ENCODE measurements around the gene CXCL14.

CXCL14 gene, protein sequence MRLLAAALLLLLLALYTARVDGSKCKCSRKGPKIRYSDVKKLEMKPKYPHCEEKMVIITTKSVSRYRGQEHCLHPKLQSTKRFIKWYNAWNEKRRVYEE

DNA sequence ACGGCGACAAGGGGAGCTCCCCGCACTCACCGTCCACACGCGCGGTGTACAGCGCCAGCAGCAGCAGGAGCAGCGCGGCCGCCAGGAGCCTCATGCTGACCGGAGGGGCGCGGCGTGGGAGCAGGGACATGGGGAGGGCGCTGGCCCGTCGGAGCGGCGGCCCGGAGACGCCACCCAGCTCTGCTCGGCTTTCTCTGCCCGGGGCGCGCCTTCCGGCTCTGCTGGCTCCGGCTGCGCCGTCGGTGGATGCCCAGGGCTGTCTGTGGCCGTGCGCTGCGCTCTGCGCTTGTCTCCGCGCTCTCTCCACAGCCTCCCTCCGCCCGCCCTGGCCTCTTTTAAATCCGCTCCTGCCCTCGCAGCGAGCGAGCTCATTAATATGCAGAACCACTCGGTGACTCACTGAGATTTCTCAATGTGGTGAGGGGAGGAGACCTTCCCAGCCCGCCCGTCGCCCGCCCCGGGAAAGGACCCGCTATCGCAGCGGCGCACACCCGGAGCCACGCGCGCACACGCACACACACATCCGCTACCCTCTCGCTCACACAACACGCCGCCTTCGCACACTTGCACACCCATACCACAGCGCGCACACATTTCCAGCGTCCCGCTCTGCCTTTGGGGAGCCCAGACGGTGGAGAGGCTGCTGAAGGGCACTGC is at the start of gene CXCL14:
CXCL14 (minus strand) TSS at position 307 of the 657 bp plus-strand sequence; CDS start at position 94, 213 bp downstream.
- no peak for DNase-seq (ENCODE audit: low read depth)

DNA sequence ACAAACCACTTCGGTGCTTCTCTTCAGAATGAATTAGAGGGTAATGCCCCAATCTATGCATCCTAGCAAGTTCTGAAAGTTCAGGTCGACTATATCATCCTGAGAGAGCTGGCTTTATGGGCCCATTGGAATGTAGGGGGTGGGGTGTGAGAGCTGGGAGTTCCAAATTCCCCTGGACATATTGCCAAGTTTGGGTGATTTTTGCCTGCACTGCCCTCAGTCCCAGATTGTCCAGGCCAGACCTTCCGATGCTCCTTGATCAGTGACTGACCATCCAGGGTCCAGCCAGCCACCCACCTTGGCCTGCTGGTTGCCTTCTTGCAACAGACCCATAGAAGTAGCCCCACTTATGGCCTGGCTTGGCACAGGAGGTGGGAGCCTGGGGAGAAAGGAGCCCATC is 47.8 kb upstream of the CXCL14 start:
- DNase-seq (ENCODE audit: low read depth) = no peak

DNA sequence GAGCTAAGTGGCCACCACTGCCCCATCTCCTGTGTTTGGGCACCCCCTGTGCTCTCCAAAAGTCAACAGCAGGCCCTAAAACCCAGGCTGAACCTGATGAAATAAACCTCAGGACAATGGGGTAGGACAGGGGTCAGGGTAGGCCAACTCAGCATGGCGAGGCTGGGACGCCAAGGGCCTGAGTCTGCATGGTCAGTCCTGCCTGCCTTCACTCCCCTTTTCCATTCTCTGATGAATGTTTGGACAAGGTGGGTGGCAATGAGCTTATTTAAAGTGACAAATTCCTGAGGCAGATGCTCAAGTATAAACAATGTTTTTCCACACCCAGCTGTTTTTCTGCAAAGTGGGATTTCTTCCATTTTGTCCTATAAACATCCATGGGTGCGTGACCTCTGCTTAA is 47.2 kb upstream of the CXCL14 start:
- DNase-seq (ENCODE audit: low read depth) = no peak

DNA sequence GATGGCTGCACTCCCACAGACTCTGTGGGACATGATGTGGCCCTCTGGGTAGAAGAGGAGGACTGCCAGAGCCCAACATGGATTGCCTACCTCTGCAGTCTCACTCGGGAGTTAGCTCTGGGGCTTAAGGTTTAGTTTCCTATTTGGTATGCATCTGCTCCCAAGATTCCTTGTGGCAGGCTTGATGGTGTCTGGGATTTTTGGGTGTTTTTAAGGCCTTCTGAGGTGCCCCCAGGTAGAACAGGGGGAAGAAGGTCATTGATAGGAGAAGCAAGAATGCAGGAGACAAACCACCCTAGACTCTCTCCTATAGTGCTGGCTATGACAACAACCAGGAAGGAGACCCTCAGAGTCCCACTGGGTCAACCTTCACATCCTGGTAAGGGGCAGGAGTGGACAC is 46.7 kb upstream of the CXCL14 start:
- no peak for DNase-seq (ENCODE audit: low read depth)

DNA sequence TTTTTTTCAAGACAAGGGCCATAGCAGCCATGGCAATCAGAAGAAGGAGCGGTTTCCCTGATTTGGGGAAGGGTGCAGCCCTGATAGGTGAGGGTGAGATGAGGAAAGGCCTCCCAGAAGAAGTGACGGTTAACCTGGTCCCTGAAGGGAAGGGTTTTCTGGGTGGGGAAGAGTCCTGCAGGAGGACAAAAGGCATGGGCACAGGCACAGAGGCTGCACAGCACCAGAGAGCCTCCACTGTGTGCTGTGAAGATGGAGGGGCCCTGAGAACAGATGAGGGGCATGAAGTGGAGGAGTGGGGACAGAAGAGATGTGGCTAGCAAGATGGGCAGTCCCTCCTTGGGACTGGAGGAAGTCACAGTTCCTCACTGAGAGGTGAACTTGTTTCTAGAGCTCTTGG is 46.3 kb upstream of the CXCL14 start:
- DNase-seq (ENCODE audit: low read depth) = no peak

DNA sequence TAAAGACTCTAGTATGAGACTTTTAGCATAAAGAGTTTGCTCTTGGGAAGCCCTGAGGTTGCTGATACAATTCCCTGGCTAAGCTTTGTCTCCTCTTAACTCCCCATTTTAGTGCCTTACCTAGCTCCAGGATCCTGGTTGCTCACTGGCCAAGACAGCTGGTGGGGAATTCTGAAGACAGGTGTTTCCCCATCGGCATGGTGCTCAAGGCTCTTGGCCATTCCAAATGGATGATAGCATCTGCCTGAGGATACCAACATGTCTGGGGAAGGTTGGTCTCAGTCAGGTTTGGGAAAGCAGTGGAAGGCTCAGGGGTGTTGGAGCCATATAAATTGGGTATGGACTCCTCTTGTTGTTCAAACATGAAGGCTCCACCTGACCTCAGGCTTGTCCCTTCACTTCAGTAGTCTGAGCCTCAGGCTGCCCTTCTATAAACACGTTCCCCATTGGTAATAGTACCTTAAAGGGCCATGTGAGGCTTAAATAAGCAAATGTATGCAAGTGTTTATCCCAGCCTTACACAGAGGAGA is 44.5 kb upstream of the CXCL14 start:
- DNase-seq (ENCODE audit: low read depth) = no peak

DNA sequence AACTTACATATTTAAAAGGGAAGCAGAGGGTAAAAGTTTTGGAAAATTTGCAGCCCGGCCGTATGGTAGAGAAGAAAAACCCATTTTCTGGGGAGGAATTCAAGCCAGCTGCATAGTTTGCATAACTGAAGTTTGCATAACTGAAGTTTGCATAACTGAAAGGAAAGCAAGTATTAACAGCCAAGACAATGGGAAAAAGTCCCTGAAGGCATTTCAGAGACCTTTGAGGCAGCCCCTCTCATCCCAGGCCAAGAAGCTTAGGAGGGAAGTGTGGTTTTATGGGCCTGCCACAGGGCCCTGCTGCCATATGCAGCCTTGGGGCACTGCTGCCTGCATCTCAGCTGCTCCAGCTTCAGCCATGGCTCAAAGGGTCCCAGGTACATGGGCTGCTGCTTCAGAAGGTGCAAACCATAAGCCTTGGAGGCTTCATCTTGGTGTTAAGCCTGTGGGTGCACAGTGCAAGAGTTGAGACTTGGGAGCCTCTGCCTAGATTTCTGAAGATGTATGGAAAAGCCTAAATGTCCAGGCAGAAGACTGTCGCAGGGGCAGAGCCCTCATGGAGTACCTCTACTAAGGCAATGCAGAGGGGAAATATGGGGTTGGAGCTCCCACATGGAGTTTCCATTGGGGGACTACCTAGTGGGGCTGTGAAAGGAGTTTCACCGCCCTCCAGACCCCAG is 36.9 kb upstream of the CXCL14 start:
- no peak for DNase-seq (ENCODE audit: low read depth)

DNA sequence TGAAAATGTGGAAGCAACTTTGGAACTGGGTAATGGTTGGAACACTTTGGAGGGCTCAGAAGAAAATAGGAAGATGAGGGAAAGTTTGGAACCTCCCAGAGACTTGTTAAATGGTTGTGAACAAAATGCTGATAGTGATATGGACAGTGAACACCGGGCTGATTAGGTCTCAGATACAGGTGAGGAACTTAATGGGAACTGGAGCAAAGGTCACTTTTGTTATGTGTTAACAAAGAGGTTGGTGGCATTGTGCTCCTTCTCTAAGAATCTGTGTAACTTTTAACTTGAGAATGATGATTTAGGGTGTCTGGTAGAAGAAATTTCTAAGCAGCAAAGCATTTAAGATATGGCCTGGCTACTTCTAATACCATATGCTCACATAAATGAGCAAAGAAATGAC is 36.4 kb upstream of the CXCL14 start:
- no peak for DNase-seq (ENCODE audit: low read depth)

DNA sequence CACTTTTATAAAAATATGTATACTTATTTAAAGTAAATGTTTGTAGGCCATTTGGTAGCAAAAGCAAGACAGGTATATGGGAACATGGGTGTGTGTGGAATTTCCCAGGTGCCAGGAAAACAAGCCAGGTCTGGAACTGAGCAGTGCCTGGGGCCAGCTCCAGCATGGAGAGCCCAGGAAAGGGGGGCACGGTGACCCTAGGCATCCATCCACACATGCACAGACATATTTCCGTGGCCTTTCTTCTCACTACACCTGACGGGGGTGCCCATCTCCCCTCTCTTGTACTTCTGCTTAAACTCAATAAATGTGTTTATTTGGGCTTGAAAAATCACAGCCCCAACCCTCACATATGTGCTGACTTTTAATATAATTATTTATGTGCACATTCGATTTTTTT is 31.2 kb upstream of the CXCL14 start:
- DNase-seq (ENCODE audit: low read depth) = no peak

DNA sequence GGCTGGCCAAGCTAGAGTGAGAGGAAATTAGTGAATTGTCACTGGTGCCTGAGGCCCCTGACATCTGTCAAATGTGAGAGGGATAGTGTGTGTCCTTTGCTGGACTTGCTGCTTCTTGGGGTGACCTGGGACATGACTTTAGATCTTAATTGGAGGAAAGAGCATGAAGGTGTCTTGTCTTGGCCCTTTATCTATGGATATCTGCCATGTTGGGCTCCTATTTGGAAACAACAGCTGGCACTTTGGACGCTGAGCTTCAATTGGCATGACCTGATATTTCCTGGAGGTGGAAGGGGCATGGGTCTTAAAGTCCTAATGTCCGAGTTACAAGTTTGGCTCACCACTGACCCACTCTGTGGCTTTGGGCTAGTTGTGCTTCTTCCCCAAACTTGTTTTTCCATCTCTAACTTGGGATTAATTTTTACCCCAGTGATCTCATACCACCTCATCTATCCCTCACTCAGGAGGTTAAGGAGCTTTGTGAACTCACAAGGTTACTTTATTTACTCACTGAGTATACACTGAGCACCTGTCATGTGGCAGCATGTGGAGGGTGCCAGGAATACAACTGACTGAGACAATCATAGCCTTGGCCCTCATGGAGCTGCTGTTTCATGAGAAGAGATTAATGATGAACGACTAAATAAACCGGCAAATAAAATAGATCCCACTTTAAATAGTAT is 30.1 kb upstream of the CXCL14 start:
- no peak for DNase-seq (ENCODE audit: low read depth)

DNA sequence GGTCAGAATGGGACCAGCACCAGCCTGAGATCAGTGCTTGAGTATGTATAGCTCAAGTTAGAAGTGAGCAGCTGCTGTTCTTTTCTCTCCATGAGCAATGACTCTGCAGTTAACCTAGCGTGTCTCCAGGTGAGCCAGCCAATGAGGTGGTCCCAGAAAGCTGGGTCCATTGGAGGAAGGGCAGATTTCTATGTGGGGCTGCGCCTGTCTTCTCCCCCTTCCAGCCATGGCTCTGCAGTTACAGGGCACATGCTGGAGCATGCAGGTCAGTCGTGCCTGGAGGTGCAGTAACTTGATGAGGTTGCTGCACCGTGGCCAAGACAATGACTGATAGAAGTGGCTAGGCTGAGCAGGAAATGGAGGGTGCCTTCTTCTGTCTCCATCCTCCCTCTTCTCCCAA is 29.6 kb upstream of the CXCL14 start:
- no peak for DNase-seq (ENCODE audit: low read depth)

DNA sequence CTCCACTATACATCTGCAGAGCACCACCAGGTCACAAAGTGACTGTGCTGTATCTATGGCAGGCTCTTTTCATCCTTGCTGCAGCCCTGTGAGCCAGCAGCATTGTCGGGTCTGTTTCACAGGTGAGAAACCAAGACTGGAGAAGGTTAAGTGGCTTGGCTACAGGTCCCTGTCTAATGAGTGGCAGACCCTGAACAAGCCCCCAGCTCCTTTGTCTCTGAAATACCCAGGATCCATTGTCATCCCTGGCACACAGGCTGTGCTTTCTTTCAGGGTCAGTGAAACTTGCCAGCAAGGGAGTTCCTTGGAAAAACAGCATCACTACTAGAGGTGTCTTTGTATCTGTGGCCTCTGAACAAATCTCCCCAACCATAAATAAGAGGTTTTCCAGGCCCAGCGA is 27.6 kb upstream of the CXCL14 start:
- no peak for DNase-seq (ENCODE audit: low read depth)

DNA sequence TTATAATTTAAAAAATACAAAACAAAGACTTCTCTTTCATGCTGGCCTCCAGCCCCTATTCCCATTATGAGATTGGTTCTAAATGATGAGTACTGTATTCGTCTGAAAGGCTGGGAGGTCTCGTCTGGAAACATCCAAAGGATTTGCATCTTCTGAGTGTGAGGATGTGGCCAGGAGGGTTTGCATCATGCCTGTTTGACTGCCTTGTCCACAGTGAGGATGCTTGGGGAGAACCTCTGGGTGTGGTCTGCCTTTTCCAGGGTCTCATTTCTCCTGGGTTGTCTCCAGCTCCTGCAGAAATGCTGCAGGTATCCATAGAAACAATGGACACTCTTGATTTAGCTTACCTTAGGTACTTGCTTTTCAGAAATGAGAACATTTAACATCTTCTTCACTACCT is 26.4 kb upstream of the CXCL14 start:
- DNase-seq (ENCODE audit: low read depth) = no peak

DNA sequence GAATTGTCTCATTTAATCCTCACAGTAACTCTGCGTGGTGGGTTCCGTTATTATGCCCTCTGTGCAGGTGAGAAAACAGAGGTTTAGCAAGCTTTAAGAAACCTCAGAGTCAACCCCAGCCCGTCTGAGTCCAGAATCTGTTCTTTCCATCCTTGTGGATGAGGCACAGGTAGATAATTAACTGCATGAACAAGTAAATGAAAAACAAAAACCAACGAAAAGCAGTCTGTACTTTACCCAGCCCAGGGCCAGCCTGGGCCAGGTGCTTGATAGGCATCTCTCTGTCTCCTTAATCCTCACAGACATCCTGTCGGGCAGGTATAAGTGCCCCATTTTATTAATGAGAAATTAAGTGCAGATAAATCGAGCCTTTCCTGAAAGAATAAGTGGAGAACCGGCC is 25.3 kb upstream of the CXCL14 start:
- no peak for DNase-seq (ENCODE audit: low read depth)

DNA sequence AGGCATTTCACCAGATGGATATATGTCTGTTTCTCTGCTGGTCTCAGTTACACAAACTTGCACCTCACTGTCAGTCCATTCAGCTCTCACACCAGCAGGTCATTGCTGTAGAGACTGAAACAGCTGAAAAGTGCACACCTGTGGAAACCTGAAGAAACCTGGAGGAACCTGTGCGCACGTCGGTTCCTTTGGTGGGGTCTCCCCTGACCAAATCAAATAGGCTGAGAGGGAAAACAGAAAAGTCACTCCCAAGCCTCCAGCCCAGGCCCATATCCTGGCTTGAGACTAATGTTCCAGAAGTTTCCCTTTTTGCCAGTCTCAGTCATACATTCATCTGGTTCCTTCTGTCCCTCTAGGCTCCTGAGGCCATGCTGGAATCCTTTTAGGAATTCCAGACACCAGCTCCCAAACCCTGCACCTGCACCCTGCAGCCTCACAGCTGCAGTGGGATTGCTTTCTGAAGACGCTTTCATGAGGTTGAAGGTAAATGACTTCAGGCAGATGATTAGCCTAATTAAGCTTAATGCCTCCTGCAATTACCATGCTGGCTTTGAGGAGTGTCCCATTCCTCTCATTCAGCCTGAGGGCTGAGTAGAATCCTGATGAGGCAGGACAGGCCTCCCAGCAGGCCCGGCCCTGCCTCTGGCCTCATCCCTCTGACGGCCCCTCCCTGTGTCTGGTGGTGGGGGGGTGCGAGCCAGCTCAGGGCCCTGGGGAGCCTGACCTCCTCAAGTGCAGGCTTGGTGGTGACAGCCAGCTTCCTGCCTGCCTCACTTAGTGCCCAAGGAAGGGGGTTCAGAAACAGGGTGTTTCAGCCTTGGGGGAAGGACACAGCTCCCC is 24.3 kb upstream of the CXCL14 start:
- no peak for DNase-seq (ENCODE audit: low read depth)

DNA sequence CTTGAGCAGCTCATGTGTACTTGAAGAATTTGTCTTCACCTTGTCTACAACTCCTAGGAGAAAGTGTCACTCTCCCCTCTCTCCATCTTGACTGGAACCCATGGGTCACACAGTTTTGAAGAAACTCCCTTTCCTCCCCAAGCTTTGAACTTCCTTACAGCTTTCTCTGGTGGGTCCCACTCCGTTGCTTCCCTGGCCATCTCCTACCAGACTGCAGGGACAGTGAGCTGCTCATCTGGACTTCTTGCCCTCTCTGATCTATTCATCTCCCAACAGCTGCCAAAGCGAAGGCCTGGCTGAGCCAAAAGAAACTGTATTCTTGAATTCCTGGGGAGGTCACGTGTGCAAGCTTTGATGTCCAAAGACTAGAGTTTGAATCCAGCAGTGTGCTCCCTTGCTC is 22.7 kb upstream of the CXCL14 start:
- DNase-seq (ENCODE audit: low read depth) = no peak

DNA sequence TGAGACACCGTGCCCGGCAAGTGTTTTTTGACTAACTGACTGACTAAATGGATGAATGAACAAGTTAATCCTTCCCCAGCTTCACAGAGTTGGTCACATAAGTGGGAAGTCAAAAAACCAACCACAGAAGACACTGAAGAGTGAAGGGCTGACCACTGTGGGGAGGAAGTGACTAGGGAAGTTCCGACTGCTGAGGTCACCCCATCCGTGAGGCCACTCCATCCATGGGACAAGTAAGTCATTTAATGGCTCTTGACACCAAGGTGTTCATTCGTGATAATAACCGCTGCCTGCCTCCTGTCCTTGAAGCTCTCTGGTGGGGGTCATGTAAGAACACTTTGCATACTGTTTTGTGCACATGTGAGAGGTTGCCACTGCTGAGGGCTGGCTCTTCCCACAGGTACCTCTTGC is 22.2 kb upstream of the CXCL14 start:
- no peak for DNase-seq (ENCODE audit: low read depth)

DNA sequence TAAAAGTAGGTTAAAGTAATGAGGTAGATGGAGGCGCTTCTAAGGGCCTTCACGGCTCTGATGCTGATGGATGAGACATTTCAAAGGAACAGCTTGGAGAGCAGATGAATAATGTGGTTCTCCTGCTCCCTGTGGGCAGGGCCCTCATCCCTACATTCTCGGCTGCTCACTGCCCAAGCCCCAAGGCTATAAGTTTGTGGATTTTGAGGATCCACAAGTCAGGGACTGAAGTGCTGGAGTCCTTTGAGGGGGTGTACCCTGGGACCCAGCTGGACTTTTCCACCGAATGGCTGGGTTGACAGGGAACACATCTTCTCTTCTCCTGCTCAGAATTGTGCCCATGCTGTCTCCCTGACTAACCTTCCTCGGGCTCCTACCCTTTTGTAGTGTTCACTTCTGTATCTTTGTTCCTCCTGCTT is 21.4 kb upstream of the CXCL14 start:
- no peak for DNase-seq (ENCODE audit: low read depth)

DNA sequence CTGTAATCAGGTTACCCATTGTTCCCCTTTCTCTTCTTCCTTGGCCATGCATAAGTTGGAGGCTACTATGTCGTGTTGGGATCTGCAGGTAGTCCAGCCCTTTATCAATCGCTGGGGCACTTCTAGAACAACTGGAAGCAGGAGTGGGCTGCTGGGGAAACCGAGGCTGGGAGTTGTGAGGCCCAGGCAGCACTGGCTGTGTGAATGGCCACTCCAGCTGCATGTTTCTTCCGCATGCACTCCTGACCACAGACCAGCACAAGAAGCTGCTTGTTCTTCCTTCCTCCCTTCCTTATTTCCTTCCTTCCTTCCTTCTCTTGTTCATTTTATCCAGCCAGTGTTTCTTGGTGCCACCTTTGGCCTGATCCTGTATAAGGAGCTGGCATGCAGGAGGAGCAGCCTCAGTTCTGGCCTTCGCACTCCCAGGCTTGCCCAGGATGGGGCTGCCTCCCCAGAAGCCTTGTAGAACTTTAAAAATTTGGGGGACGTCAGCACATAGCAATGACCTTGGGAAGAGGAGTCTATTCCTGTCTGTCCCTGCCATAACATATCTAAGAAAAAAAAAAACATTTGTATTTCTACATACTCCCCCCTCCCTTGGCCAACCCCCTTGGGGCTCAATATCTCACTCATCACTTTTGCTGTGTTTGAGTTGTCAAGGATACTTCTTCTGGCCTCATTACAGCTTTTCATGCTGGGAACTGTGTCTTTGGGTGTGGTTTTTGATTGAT is 20.8 kb upstream of the CXCL14 start:
- no peak for DNase-seq (ENCODE audit: low read depth)

DNA sequence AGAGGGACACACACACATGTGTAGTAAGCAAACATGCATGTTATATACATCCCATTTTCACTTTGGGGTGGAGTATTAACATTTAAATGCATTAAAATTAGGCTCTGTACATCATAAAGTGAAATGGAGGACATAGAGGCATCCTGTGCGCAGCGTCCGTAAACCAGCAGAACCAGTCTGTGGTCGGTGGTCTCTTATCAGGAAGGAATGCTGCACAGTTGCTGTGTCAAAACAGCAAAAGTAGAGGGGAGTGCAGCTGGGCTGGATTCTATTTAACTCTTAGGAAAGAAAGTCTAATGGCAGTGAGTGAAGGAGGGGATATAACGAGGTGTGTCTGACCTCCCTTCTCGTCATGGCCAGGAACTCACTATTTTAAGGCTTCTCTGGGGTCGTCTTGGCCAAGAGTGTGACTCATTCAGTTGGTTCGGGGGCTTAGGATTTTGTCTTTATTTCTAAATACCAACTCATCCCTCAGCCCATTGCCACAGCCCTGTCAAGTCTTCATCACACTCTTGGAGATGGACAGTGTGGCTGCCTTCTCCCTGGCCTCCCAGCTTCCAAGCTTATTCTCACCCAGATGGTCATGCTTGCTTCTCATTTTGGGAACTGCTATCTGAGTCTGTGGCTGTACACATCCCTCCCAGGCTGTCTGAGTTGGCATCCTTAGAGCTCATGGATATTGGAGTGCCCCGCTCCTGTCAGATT is 20.1 kb upstream of the CXCL14 start:
- DNase-seq (ENCODE audit: low read depth) = no peak

DNA sequence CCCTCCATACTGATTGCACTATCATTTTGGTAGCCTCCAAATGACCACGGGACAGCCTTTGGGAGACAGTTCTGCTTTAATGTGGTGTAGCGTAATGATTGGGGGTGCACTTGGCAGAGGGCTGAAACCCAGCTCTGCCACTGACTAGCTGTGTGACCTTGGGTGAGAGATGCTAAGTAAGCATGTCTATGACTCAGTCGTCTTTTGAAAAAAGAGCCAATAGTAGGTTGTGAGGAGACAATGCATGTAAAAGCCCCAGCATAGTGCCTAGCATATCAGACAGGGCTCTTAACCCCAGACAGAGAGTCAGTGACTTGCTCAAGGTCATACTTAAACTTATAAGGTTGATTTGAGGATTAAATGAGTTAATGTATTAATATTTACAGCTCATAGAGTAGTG is 18.0 kb upstream of the CXCL14 start:
- no peak for DNase-seq (ENCODE audit: low read depth)
